Astrocyte of the spinal cord (primary cell): Measurements from ENCODE around the gene KIF26B.
A peak's percentile ranks its signal among the peaks of the same experiment; 100 is the strongest.

Experiments
- DNase-seq: peaks from one replicate; pipeline ENCODE4 v3.0.0; 2011; ENCODE audit warnings: low read depth, low spot score
- H3K4me3 ChIP-seq: 2 replicates; pipeline ENCODE4 v1.5.1; 2011; ENCODE audit warnings: low read depth, mild to moderate bottlenecking, low read length, moderate library complexity
- CTCF ChIP-seq: IDR thresholded peaks from 2 replicates; pipeline ENCODE4 v1.5.1; 2012; ENCODE audit warnings: low read depth, mild to moderate bottlenecking, low read length, inconsistent platforms
- in situ Hi-C: cut with HindIII; loops from 2 replicates; pipeline ENCODE4 v1.10.0; 2017; ENCODE audit warnings: low sequenced_read_pairs

Gene KIF26B

GRCh38 chr1:245184779-245185178 lies 30.0 kb downstream of the KIF26B start:
- no peak for TF ChIP-seq CTCF
- in situ Hi-C loops: no loop called here

GRCh38 chr1:245188403-245188802 lies 33.6 kb downstream of the KIF26B start:
- in situ Hi-C loops: no loop called here
- DNase-seq: no peak
- no peak for TF ChIP-seq CTCF
- H3K4me3 ChIP-seq: no peak overlapping the region

More at GRCh38 chr1:245184779-245185178, 30.0 kb downstream of the KIF26B start:
- H3K4me3 ChIP-seq: no peak overlapping the region
- no peak for DNase-seq

DNA sequence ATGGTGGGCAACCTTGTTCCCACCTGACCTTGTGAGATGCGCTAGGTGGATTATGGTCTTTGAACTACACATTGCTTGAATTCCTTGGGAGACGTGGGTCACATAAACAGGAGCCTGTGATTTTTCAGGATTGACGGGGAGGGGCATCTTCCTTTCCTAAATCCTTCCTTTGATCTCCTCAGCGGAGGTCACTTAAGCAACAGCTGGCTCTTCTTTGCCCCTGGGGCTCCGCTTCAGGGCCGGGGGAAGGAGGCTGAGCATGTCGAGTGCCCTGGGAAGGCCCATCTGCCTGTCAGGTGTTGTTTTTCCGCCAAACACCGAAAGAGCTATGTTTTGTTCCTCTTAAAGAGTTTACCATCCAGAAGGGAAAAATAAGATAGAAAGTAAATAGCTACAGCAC lies 40.6 kb downstream of the KIF26B start:
- H3K4me3 ChIP-seq: no peak overlapping the region
- no peak for TF ChIP-seq CTCF
- no peak for DNase-seq
- in situ Hi-C loops: no loop called here

GRCh38 chr1:245197121-245197520 lies 42.3 kb downstream of the KIF26B start:
- DNase-seq: no peak
- no peak for TF ChIP-seq CTCF
- H3K4me3 ChIP-seq: no peak overlapping the region
- in situ Hi-C loops: no loop called here

DNA sequence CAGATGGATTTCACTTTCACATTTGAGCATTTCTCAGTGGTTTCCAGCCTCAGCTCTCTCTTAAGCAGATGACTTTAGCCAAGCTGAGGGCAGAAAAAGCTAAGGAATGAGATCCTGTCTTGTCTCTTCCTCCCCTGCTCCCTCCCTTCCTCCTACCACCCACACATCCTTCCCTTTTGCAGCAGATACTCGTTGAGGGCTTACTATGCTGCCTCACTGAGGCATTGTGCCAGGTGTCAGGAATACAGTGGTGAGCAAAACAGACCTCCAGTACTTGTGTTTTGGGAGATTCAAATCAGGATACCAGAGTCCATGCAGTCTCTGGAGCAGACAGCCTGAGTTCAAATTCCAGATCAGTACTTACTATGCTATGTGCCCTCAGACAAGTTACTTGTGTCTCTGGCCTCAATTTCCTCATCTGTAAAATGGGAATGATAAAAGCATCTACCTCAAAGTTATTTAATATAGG lies 43.2 kb downstream of the KIF26B start:
- in situ Hi-C loops: no loop called here
- H3K4me3 ChIP-seq: no peak overlapping the region
- TF ChIP-seq CTCF: no peak
- peak; percentile 22 for DNase-seq

DNA sequence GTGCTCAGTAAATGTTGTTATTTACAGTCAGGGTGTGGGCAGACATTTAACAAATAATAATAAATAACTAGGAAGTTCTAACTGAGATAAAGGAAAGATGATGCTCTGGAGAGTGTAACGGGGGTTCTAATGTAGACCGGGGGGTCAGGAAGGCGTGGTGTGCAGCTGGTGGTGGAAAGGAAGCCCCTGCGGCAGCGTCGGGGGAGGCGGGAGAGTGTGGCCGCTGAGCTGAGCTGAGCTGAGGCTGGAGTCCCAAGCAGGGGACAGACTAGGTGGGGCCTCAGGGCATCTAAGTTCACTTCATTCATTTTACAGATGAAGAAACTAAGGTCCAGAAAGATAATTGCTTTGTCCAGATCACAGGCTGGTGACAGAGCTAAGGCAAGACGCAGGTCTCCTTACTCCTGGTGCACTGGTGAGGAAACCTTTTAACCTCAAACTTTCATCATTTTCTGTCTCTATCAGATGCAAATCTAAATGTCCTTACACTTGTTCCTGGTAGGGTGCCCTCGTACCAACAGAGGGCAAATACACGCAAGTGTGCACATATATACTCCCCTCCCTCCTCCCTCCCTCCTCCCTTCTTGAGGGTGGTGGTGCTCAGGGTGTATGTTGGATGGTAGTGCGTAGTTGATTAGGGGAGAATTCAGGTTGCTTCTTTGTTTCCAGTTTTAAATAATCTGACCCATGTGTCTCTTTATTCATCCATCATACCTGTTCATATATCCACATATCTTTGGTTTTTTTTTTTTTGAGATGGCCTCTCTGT lies 44.1 kb downstream of the KIF26B start:
- in situ Hi-C loops: no loop called here
- DNase-seq: no peak
- no peak for TF ChIP-seq CTCF
- no peak overlapping the region for H3K4me3 ChIP-seq
